ENCODE measurements around the gene PODN.

DNA sequence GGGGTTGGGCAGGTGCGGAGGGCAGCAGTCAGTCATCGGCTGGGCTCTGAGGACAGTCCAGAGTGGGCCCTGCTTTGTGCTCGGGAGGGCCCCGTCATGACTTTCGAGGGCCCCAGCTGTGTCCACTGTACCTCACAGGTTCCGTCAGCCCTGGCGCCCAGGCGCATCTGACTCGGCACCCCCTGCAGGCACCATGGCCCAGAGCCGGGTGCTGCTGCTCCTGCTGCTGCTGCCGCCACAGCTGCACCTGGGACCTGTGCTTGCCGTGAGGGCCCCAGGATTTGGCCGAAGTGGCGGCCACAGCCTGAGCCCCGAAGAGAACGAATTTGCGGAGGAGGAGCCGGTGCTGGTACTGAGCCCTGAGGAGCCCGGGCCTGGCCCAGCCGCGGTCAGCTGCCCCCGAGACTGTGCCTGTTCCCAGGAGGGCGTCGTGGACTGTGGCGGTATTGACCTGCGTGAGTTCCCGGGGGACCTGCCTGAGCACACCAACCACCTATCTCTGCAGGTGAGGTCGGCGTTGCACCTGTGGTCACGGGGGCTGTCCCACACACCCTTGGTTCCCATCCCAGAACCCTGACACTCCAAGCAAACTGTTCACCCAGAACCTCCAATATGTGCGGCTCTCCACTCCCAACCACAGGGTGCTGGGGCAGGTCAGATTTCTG is 7.8 kb downstream of the PODN start:
- TF ChIP-seq, protein P1, sequence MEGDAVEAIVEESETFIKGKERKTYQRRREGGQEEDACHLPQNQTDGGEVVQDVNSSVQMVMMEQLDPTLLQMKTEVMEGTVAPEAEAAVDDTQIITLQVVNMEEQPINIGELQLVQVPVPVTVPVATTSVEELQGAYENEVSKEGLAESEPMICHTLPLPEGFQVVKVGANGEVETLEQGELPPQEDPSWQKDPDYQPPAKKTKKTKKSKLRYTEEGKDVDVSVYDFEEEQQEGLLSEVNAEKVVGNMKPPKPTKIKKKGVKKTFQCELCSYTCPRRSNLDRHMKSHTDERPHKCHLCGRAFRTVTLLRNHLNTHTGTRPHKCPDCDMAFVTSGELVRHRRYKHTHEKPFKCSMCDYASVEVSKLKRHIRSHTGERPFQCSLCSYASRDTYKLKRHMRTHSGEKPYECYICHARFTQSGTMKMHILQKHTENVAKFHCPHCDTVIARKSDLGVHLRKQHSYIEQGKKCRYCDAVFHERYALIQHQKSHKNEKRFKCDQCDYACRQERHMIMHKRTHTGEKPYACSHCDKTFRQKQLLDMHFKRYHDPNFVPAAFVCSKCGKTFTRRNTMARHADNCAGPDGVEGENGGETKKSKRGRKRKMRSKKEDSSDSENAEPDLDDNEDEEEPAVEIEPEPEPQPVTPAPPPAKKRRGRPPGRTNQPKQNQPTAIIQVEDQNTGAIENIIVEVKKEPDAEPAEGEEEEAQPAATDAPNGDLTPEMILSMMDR (IDR thresholded peaks at IDR 0.05): no peak
- no peak for TF ChIP-seq POLR2A (IDR thresholded peaks at IDR 0.05)

Measured in esophagus squamous epithelium (tissue), 4 donors.